ENCODE results near the gene ESR1.
A peak's percentile ranks its signal among the peaks of the same experiment; 100 is the strongest.
"Not testable (repeated sequence)": the region's sequence is repeated elsewhere in the genome, so short reads cannot be mapped to it uniquely, and the experiment has no call there.

Gene ESR1

GRCh38 chr6:152124429-152125074 lies 317.1 kb downstream of the ESR1 start:
- DNase-seq (ENCODE audit: low read depth): no peak
- H3K4me3 ChIP-seq (ENCODE audit: low read length): no peak overlapping the region
- peak; percentile 84 for TF ChIP-seq CTCF (conservative IDR thresholded peaks at IDR 0.05; ENCODE audit: low read depth, low read length)

DNA sequence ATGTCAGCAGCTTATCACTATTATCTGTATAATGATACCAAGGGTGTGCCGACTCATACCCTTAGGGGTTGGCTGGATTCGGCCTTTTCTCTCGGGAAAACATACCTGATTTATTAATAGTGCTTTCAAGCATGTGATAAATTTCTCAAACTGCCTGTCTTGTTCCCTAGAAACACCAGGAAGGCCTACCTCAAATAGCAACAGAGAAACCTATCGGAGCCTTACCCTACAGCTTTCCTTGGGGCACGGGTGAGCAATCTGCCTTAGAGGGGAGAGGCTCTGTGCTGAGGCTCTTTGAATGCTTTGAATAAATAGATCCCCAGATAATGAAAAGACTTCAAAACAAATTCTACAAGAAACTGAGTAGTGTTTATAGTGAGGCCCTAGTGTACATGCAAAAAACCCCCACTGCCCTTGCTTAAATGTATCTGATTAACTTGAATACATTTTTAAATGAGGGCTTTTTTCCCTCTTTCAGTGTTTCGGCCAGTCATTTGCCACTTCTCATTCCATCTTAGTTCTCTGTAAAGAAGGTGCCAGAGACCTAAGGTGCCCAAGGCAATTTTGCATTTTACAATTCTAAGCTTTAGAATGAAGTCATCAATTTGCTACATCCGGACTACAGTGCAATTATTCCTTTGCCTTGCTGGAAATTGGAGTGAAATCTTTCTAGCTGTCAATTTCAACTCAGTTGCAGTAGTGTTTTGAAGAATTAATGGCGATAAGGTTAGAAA lies 320.1 kb downstream of the ESR1 start:
- no peak for TF ChIP-seq CTCF (conservative IDR thresholded peaks at IDR 0.05; ENCODE audit: low read depth, low read length)
- H3K4me3 ChIP-seq (ENCODE audit: low read length): no peak overlapping the region
- DNase-seq (ENCODE audit: low read depth): no peak

- DNase-seq (ENCODE audit: low read depth): no peak
- no peak for TF ChIP-seq CTCF (conservative IDR thresholded peaks at IDR 0.05; ENCODE audit: low read depth, low read length)
- no peak overlapping the region for H3K4me3 ChIP-seq (ENCODE audit: low read length)
Measured at GRCh38 chr6:152129691-152130151, 322.2 kb downstream of the ESR1 start.

DNA sequence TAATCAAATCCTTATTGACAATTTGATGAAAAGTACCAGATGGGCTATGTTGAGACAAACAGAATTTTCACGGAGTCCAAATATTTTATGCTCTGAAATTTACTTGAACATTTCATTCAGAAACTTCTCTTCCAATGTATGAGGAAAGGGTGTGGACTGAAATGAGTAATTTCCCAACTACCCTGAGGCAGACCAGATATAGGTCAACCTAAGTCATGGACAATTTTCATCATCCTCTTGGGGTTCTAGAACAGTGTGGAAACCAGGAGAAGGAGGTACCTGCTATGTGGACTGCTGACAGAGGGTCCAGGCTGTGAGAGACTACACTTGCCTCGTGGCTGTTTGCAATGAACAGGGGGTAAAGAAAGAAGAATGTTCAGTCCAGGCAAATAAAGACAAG lies 323.0 kb downstream of the ESR1 start:
- no peak overlapping the region for H3K4me3 ChIP-seq (ENCODE audit: low read length)
- no peak for DNase-seq (ENCODE audit: low read depth)
- no peak for TF ChIP-seq CTCF (conservative IDR thresholded peaks at IDR 0.05; ENCODE audit: low read depth, low read length)

- no peak for DNase-seq (ENCODE audit: low read depth)
- TF ChIP-seq CTCF (conservative IDR thresholded peaks at IDR 0.05; ENCODE audit: low read depth, low read length): no peak
- no peak overlapping the region for H3K4me3 ChIP-seq (ENCODE audit: low read length)
Measured at GRCh38 chr6:152135755-152136448, 328.4 kb downstream of the ESR1 start.

DNA sequence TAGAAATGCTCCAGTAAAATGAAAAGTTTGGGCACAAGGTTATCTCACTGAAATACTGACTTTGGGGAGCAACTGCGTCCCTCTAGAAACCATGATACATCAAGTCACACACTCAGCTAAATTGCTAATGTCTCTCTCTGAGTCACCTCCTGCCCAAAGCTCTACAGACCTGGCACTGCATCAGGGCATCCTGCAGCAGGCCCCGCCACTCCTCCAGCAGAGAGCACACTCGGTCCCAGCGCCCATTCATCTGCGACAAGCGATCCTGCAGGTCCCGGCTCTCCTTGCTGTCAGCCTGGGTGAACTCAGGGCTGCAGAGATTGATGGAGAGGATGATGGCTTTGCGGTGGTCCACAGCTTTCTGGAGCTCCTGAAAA lies 329.0 kb downstream of the ESR1 start:
- no peak overlapping the region for H3K4me3 ChIP-seq (ENCODE audit: low read length)
- no peak for TF ChIP-seq CTCF (conservative IDR thresholded peaks at IDR 0.05; ENCODE audit: low read depth, low read length)
- no peak for DNase-seq (ENCODE audit: low read depth)

- H3K4me3 ChIP-seq (ENCODE audit: low read length); DNase-seq (ENCODE audit: low read depth): not testable (repeated sequence)
Measured at GRCh38 chr6:152138344-152138743, 330.9 kb downstream of the ESR1 start.
